ENCODE measurements around the gene CDH12.

Gene CDH12

GRCh38 chr5:22787398-22787797, 65.7 kb downstream of the CDH12 start:
- TF ChIP-seq GLIS3 (CRISPR knock-in tag; IDR thresholded peaks at IDR 0.05) (no peak), ZC3H10 (CRISPR knock-in tag; IDR thresholded peaks at IDR 0.05) (no peak), ZFP30 (CRISPR knock-in tag; IDR thresholded peaks at IDR 0.05) (no peak), POU6F1 (CRISPR knock-in tag; IDR thresholded peaks at IDR 0.05; ENCODE audit: borderline replicate concordance, low read depth) (no peak), OSR1 (CRISPR knock-in tag; IDR thresholded peaks at IDR 0.05) (no peak), ARNTL (CRISPR knock-in tag; IDR thresholded peaks at IDR 0.05; ENCODE audit: borderline replicate concordance, low read depth) (no peak), CREB5 (CRISPR knock-in tag; IDR thresholded peaks at IDR 0.05; ENCODE audit: low read depth) (no peak), ISL1 (CRISPR knock-in tag; IDR thresholded peaks at IDR 0.05) (no peak), PPARA (CRISPR knock-in tag; IDR thresholded peaks at IDR 0.05; ENCODE audit: borderline replicate concordance) (no peak), ESRRG (CRISPR knock-in tag; IDR thresholded peaks at IDR 0.05) (no peak), ZNF565 (CRISPR knock-in tag; conservative IDR thresholded peaks at IDR 0.05; ENCODE audit: low read depth) (no peak), RARB (CRISPR knock-in tag; IDR thresholded peaks at IDR 0.05) (no peak), TOX (CRISPR knock-in tag; IDR thresholded peaks at IDR 0.05; ENCODE audit: borderline replicate concordance) (no peak), BACH2 (CRISPR knock-in tag; IDR thresholded peaks at IDR 0.05; ENCODE audit: borderline replicate concordance) (no peak), ZFP3 (CRISPR knock-in tag; IDR thresholded peaks at IDR 0.05) (no peak), ZNF8 (CRISPR knock-in tag; IDR thresholded peaks at IDR 0.05) (no peak), TCF4 (CRISPR knock-in tag; IDR thresholded peaks at IDR 0.05; ENCODE audit: borderline replicate concordance) (no peak), CSDC2 (CRISPR knock-in tag; IDR thresholded peaks at IDR 0.05) (no peak), ZNF70 (CRISPR knock-in tag; IDR thresholded peaks at IDR 0.05) (no peak)
- no peak for ATAC-seq

- ATAC-seq = no peak
- no peak for TF ChIP-seq RARB (CRISPR knock-in tag; IDR thresholded peaks at IDR 0.05)
- TF ChIP-seq TSHZ2 (CRISPR knock-in tag; IDR thresholded peaks at IDR 0.05) = no peak
Observed at GRCh38 chr5:22780756-22781155, 72.4 kb downstream of the CDH12 start.

- no peak for TF ChIP-seq TCF4 (CRISPR knock-in tag; IDR thresholded peaks at IDR 0.05; ENCODE audit: borderline replicate concordance)
- no peak for TF ChIP-seq ZNF8 (CRISPR knock-in tag; IDR thresholded peaks at IDR 0.05)
- no peak for TF ChIP-seq OSR1 (CRISPR knock-in tag; IDR thresholded peaks at IDR 0.05)
- TF ChIP-seq CREB5 (CRISPR knock-in tag; IDR thresholded peaks at IDR 0.05; ENCODE audit: low read depth) = no peak
- no peak for TF ChIP-seq SNAI2 (CRISPR knock-in tag; IDR thresholded peaks at IDR 0.05)
- TF ChIP-seq TSHZ2 (CRISPR knock-in tag; IDR thresholded peaks at IDR 0.05) = no peak
- no peak for TF ChIP-seq ZC3H10 (CRISPR knock-in tag; IDR thresholded peaks at IDR 0.05)
- no peak for TF ChIP-seq ARNTL (CRISPR knock-in tag; IDR thresholded peaks at IDR 0.05; ENCODE audit: borderline replicate concordance, low read depth)
- no peak for TF ChIP-seq ZNF565 (CRISPR knock-in tag; conservative IDR thresholded peaks at IDR 0.05; ENCODE audit: low read depth)
- no peak for TF ChIP-seq RARB (CRISPR knock-in tag; IDR thresholded peaks at IDR 0.05)
- no peak for TF ChIP-seq ZFP3 (CRISPR knock-in tag; IDR thresholded peaks at IDR 0.05)
- ATAC-seq = no peak
Observed at GRCh38 chr5:22779499-22779898, 73.6 kb downstream of the CDH12 start.
